ENCODE results near the gene TAS2R39.
"Not testable (repeated sequence)": the region's sequence is repeated elsewhere in the genome, so short reads cannot be mapped to it uniquely, and the experiment has no call there.

Gene TAS2R39

GRCh38 chr7:143183024-143183423, at the start of gene TAS2R39:
Gene TAS2R39, plus strand, starts transcription at chr7:143183419. Its CDS starts 0 bp downstream, at chr7:143183419.
- DNase-seq, result no peak

DNA sequence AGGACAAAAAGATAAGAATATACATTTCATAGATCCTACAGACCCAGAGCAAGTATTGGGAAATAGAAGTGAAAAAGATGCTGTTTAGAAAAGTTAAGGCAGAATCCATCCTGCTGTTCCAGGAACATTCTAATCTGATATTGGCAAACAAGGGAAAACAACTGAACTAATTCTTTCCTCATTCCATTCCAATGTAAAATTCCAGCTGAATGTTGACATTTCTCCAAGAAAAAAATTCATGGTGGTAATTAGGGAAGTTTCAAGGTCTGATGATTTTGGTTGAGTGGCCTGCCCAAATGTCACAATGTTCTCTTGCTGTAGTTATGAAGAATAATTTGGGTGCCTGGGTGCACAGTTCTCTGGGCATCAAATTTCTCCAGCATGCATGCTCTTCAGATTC, 36.1 kb upstream of the TAS2R39 start:
- DNase-seq, result no peak

DNA sequence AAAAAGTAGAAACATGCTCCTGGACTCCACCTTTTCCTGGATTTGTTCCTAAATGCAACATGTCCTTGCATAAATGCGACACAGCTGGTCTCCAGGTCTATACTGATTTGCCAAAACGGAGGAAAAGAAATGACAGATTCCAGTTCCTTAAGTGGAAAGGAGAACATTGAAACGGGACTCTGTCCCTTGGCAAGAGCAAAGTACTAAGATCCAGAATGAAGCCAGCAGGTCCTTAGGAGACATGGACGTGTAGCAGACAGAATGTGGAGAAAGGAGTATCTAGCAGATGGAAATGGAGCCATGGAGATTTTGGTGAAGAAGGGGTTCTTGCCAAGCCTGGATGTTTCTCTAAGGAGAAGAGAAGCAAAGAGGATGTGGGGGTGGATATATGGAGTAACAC, 35.2 kb upstream of the TAS2R39 start:
- no peak for DNase-seq

- DNase-seq, result no peak
Observed at GRCh38 chr7:143148651-143149050, 34.6 kb upstream of the TAS2R39 start.

GRCh38 chr7:143150696-143151095, 32.5 kb upstream of the TAS2R39 start:
- DNase-seq, result not testable (repeated sequence)

- not testable (repeated sequence) for DNase-seq
Observed at GRCh38 chr7:143158617-143159016, 24.6 kb upstream of the TAS2R39 start.

GRCh38 chr7:143171697-143172096, 11.5 kb upstream of the TAS2R39 start:
- no peak for DNase-seq

DNA sequence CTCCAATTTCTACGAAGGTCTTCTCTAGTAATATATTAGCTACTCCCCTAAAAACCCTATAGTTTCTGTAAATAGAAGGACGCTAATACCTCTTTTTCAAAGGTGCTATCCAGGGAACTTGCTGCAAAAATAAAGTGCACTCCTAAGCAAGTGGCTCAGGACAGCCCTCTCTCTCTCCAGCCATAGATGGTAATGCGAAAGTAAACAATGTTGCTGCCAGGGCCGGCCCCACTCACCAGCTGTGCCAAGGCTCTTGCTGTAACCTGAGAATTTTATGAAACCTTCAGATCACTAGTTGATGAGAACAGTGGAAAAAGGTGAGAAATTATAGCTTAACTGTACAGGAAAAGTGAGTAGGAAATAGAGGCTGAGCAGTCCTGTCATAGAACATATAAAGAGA, 10.9 kb upstream of the TAS2R39 start:
- no peak for DNase-seq

- DNase-seq, result no peak
Observed at GRCh38 chr7:143176128-143176527, 7.1 kb upstream of the TAS2R39 start.

DNA sequence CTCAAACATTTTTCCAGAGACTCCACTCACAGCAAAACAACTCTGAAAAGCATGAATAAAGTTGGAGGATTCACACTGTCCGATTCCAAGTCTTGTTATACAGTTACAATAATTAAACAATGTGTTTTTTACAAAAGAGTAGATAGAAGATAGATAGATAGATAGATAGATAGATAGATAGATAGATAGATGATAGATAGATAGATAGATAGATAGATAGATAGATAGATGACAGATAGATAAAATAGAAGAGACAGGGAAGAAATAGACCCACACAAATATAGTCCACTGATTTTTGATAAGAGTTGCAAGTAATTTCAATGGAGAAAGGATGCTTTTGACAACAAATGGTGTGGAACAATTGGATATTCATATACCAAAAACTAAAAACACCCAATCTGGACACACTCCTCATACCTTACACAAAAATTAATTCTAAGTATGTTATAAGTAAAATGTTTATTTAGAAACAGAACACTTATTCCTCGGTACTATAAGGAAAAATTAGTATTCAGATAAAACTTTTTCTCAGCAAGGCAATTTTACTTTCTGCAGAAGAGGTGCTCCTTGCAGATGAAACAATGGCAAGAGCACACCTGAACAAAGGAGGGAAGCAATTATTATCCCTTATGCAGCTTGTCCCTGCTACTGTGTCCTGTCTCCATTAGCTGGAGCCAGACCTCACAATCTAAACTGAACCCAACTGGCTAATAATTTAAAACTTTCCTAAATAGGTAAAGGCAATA, 5.7 kb upstream of the TAS2R39 start:
- no peak for DNase-seq

DNA sequence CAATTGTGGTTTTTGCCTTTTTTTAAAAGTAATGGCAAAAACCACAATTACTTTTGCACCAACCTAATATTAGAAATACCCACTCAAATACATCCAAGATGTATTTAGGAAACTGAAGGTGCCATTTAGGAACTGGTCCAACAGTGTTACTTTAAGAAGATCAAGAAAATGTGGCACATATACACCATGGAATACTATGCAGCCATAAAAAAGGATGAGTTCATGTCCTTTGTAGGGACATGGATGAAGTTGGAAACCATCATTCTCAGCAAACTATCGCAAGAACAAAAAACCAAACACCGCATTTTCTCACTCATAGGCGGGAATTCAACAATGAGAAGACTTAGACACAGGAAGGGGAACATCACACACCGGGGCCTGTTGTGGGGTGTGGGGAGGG, 2.4 kb upstream of the TAS2R39 start:
- not testable (repeated sequence) for DNase-seq

- no peak for DNase-seq
Observed at GRCh38 chr7:143181349-143181748, 1.9 kb upstream of the TAS2R39 start.

DNA sequence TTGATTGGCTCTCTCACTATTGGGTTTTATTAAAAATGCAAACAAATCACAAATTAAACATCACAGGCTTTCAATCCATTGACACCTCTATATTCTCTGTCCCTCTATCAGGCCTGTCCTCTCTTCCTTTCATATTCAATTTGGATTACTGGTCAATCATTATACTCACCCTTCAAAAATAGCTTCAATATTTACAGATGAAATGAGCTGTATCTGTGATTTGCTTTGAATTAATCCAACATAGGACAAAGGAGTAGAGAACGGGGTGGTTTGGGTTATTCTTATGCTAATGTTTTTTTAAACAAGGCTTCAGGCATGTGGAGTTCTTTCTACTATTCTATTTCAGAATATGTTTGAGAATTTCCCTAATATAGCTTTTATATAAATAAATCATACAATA, 2.3 kb downstream of the TAS2R39 start:
- no peak for DNase-seq

DNA sequence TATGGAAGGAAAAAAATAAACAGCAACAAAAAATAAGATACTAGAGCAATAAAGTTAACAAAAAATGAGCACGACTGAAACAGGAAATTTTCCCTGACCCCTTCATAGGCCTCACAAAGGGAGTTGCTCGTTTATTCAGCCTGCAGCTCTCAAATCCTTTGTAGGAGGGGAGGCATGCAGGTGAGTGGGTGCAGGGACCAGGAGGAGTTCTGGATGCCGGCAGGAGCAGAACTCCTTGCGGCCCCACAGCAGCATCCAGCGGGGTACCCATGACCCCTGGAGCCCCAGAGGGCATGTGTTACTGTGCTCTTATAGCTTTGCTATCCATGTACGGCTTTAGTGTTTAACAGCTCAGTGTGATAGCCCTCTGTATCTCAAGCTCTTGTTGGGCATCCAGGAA, 5.8 kb downstream of the TAS2R39 start:
- no peak for DNase-seq

- DNase-seq, result no peak
Observed at GRCh38 chr7:143193880-143194279, 10.7 kb downstream of the TAS2R39 start.

- DNase-seq, result no peak
Observed at GRCh38 chr7:143199040-143199439, 15.8 kb downstream of the TAS2R39 start.

DNA sequence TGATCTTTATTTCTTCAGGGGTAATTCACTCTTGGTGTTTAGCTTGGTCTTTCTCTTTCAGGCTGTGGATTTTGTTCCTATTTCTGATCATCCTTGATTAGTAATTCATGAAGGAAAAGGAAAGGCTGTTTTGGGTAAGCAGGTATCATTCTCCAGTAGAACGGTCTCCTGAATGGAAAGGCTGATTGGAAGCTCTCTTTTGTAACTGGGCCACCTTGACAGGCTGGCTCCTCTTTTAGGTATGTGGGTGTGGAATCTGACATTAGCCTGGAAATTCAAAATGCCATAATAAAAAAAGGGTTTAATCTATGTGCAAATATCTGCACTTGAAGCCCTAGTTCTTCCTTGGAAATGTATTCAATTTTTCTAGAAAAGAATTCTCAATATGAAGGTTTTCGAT, 18.9 kb downstream of the TAS2R39 start:
- no peak for DNase-seq

DNA sequence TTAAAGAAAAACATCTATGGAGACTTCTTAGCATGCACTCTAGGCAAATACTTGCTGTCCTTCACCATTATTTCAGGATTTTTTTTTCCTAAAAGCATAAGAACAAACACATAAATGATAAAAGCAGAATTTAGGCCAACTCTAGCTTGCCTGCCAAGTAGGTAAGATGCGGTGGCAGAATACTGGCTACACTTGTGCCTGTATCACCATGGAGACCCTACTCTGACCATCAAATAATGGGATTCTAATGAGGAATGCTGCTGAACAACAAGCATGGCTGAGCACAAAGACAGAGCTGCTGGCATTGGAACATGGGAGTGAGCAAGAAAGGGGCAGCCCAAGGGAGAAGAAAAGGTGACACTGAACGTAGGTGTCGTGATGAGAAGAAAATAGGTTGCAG, 20.2 kb downstream of the TAS2R39 start:
- DNase-seq, result no peak

- DNase-seq, result no peak
Observed at GRCh38 chr7:143205560-143206293, 22.5 kb downstream of the TAS2R39 start.

DNA sequence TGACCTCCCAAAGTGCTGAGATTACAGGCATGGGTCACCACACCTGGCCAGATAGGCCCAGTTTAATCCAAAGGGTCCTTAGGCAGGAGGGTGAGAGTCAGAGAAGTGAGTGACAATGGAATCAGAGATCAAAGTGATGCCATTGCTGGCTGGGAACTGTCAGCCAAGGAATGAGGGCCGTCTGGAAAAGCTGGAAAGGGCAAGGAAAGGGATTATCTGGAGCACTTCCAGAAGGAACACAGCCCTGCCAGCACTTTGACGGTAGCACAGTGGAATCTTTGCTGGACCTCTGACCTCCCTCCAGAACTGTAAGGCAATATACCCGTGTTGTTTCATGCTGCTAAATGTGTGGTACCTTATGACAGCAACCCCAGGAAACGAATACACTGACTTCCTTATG, 27.3 kb downstream of the TAS2R39 start:
- DNase-seq, result no peak

DNA sequence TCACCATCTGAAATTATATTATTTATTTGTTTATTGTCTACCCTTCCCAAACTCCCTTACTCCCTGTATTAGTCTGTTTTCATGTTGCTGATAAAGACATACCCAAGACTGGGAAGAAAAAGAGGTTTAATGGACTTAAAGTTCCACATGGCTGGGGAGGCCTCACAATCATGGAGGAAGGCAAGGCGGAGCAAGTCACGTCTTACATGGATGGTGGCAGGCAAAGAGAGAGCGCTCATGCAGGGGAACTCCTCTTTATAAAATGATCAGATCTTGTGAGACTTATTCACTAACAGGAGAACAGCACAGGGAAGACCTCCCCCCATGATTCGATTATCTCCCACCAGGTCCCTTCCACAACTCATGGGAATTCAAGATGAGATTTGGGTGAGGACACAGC, 30.3 kb downstream of the TAS2R39 start:
- not testable (repeated sequence) for DNase-seq

DNA sequence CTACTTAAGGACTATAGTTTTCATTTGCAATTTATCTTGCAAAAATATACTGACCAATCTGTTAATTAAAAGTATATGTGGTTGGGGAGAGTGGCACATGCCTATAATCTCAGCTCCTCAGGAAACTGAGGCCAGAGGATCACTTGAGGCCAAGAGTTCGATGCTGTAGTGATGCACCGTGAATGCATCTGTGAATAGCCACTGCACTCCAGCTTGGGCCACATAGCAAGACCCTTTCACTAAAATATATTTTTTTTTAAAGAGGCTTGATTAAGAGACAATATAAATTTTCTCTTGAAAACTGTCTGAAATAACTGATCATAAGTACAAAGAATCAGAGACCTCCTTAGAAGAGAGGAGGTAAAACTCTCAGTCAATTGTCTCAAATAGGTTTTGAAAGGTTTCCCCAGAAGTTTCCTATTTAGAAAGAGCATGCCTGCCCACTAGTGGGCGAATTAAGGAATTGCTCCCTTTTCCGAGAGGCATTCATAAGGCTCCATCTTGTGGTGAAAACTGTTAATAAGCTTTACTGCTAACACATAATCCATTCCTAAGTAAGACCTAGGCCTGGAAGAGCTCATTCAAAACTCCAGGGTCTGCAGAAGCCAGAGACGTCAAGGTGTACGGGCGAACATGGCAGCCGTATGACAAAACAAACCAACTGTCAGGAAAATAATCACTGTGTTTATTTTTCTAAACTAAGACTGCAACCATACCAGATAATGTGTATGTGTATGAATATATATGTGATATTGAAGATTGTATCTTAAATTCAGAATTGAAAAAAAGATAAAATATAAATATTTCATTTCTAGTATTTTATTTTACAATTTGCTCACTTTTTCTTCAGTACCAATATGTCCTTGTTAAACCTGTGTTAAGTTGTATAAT, 31.8 kb downstream of the TAS2R39 start:
- DNase-seq, result peak; percentile 48 to 56

- no peak for DNase-seq
Observed at GRCh38 chr7:143216151-143216550, 32.9 kb downstream of the TAS2R39 start.

Measured in stimulated activated CD4-positive, alpha-beta T cell treated with anti-CD3 and anti-CD28 coated beads, Interleukin-2, amount 100 ng/mL, for 48 hours (primary cell).